Motor neuron (in vitro differentiated cells): Measurements from ENCODE around the gene CPNE9. TPM values are rescaled to one million over a fixed set of nuclear protein-coding genes. Genes with fewer than 3 reads are reported as not detected.
A peak's percentile ranks its signal among the peaks of the same experiment; 100 is the strongest.

Source experiments
- ATAC-seq, 8 experiments: fragments of 200-7000 bp; cut with Tn5 transposase; replicated peaks in 6 of 8; 2 replicates each; pipeline ENCODE4 v1.8.0; 2021; ENCODE audit warnings: mild to moderate bottlenecking in 8 of 8, moderate library complexity in 8 of 8
- H3K27ac ChIP-seq, 2 donors: fragments of 250-450 bp; sonication (Bioruptor Pico); 2 replicates each; pipeline ENCODE4 v1.9.0; 2021; ENCODE audit warnings: antibody characterized with exemption in 2 of 2, mild to moderate bottlenecking in 2 of 2, moderate library complexity in 1 of 2
- H3K4me1 ChIP-seq, 2 donors: fragments of 250-450 bp; sonication (Bioruptor Pico); replicated peaks in 1 of 2; 2 replicates each; pipeline ENCODE4 v1.6.1; 2021; ENCODE audit warnings: antibody characterized with exemption in 2 of 2, mild to moderate bottlenecking in 2 of 2, moderate library complexity in 1 of 2
- H3K4me3 ChIP-seq, 5 donors: fragments of 250-450 bp; sonication (Bioruptor Pico); 2 replicates each; pipeline ENCODE4 v1.9.0; 2021; ENCODE audit warnings: antibody characterized with exemption in 5 of 5, mild to moderate bottlenecking in 5 of 5, moderate library complexity in 4 of 5
- WGBS, 10 experiments: fragments of 450-650 bp; shearing (Covaris generic); methylation state at CpG; one replicate each; pipeline ENCODE4 v1.0.0; 2022; 5-methylcytosine and 5-hydroxymethylcytosine counted together
- in situ Hi-C, 9 experiments: fragments of 400-800 bp; cut with MboI; loops; one replicate each; pipeline ENCODE4 v1.15.0; 2021; ENCODE audit warnings: low sequenced_read_pairs in 9 of 9, low pct_unique_long_range_greater_than_20kb in 2 of 9; ENCODE audit not compliant: unreplicated experiment in 9 of 9
- total RNA-seq, 8 experiments: library from RNA; unstranded; fragments of 300-600 nt; gene quantifications; 2 replicates each; pipeline versions ENCODE4 v1.2.3 to v1.2.4, GENCODE V29; 2022

Gene CPNE9
- total RNA-seq, 8 experiments from 2014 or later, result 0.14 to 1.4 (median 0.36) TPM; not detected in 2

- Histone ChIP-seq H3K4me1 (peaks cover 5% of the 10 kb centered on the region in 2 donors), H3K27ac (no peak overlapping the region), H3K4me3 (no peak overlapping the region)
- in situ Hi-C loops, result no loop called here
- no peak for ATAC-seq
- 80 to 83% methylated on average over 1 to 2 of the region's 2 CpGs; no CpG with 5 or more reads in 8 of the 10 experiments for WGBS, 10 experiments
Measured at GRCh38 chr3:9691636-9692035, 12.0 kb upstream of the CPNE9 start.

DNA sequence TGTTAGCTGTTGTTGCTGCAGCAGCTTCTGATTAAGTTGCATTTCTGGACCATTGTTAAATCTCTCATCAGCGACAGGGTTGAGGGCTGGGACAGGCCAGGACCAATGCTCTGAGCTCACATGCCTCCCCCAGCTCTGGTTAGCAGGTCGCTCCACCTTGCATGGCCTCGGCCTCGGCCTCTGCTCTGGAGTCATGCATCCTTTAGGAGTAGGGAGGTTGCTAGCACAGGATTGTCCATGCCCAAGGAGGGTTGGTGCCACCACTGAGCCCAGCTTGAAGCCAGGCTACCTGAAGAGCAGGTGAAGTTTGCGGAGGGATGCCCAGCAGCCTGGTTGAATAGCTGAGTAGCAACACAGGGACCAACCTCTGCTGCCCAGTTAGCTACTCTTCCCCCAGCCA lies 11.2 kb upstream of the CPNE9 start:
- Histone ChIP-seq H3K27ac (no peak overlapping the region), H3K4me3 (no peak overlapping the region), H3K4me1 (peaks cover 5% of the 10 kb centered on the region in 2 donors)
- no peak for ATAC-seq
- in situ Hi-C loops, result no loop called here
- WGBS, 10 experiments, result 57 to 96% (median 85%) methylated on average over 1 to 4 of the region's 5 CpGs; no CpG with 5 or more reads in 4 of the 10 experiments

- ATAC-seq, result peak in 2 of 8 experiments; percentile 25
- Histone ChIP-seq H3K27ac (peak overlapping the region in 1 of 2 donors; percentile 47), H3K4me1 (peaks cover 5% of the 10 kb centered on the region in 2 donors), H3K4me3 (no peak overlapping the region)
- in situ Hi-C loops, result no loop called here
- 60 to 100% (median 81%) methylated on average over 1 to 4 of the region's 4 CpGs; no CpG with 5 or more reads in 4 of the 10 experiments for WGBS, 10 experiments
Measured at GRCh38 chr3:9695345-9695744, 8.3 kb upstream of the CPNE9 start.

DNA sequence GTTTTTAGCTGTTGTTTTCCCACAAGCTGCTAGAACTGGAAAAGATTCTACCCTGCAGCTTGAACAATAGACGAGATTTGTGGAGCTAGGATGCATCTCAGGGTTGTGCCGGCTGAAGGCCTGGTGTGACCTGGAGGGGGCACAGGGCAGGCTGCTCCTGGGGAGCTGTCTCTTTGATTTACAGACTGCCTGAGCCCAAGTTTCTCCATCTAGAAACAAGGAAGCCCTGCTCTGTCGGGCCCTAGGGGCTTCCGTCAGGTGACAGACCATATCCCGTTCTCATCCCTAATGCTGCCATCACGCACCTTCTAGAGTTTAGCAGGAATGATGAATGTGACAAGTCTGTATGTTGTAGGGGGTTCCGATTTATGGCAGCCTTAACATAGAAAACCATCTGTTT lies 7.9 kb upstream of the CPNE9 start:
- in situ Hi-C loops, result no loop called here
- Histone ChIP-seq H3K4me1 (peaks cover 5% of the 10 kb centered on the region in 2 donors), H3K4me3 (no peak overlapping the region), H3K27ac (no peak overlapping the region)
- peak in 3 of 8 experiments; percentile 52 to 74 (median 61) for ATAC-seq
- 57 to 100% (median 81%) methylated on average over 1 to 6 of the region's 7 CpGs; no CpG with 5 or more reads in 2 of the 10 experiments for WGBS, 10 experiments

DNA sequence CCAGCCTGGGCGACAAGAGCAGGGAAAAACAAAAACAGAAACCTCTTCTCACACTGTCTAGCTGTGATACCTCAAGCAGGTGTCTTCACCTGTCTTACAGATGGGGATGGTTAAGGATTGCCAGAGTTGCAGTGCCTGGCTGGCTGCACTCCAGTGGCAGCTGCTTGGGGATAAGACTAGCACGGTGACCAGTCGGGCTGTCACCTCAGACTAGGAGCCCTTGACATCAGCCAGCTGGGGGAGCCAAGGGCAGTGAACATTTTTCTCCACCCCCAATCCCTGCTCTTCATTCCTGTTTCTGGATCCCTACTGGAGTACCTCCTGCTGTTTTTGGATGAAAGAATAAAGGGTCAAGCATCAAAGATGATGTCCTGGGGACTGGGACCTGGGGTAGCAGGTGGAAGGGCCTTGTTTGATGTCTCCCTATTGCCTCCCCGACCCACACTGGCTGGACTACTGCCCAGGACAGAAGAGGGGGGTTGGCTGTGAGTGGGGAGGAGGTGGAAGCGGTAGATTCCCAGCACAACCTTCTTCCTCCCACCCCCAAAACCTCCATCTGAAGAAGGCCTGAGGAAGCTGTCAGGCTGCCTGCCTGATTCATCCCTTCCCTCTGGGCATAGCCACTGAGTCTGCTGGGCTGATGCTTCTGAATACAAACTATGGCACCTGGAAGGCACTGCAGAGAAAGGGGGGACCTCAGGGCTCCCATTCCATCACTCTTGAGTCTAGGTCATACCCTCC lies 7.0 kb upstream of the CPNE9 start:
- no peak overlapping the region for H3K27ac ChIP-seq
- no peak for ATAC-seq
- peaks cover 5% of the 10 kb centered on the region in 2 donors for H3K4me1 ChIP-seq
- no peak overlapping the region for H3K4me3 ChIP-seq
- in situ Hi-C loops, result no loop called here
- WGBS, 10 experiments, result 60 to 100% (median 85%) methylated on average over 1 to 3 of the region's 5 CpGs; no CpG with 5 or more reads in 6 of the 10 experiments

DNA sequence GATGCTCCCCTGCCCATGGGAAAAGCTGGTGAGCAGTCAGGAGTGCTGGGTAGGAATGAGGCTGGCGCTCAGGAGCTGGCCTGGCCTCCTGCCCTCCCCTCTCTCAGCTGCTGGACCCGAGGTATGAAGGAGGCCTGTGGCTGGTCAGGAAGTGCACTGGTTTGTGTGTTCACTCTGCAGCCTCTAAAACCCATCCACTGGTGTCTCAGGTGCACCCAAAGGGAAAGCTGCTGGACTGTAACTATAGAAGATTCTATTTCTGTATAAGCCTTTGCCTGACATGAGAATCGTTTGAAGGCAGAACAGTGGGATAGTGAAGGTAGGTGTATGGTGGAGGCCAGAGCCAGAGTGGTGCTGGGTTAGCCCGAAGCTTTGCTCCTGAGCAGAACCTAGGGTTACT lies 5.7 kb upstream of the CPNE9 start:
- in situ Hi-C loops, result no loop called here
- Histone ChIP-seq H3K4me1 (peaks cover 5% of the 10 kb centered on the region in 2 donors), H3K4me3 (no peak overlapping the region), H3K27ac (no peak overlapping the region)
- WGBS, 10 experiments, result 79 to 100% (median 90%) methylated on average over 1 to 2 of the region's 4 CpGs; no CpG with 5 or more reads in 5 of the 10 experiments
- ATAC-seq, result no peak

DNA sequence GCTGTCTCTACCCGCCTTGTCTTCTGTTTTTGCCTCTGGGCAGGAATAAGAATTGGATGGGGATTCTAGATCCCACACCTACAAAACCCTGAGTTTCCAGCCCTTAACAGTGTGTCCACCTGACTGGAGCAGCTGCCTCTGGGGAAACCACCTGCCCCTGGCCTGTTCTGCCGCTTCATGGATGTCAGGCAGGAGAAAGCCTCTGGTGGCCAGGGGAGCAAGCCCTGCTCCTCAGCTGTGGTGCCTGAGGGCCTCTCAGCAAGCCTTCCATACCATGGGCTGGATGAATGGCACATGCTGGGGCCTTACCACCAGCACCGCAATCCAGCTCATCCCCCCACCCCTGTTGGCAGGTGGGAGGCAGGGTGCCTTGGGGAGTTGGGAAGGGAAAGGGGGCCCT lies 5.3 kb upstream of the CPNE9 start:
- Histone ChIP-seq H3K4me1 (peaks cover 5% of the 10 kb centered on the region in 2 donors), H3K4me3 (no peak overlapping the region), H3K27ac (no peak overlapping the region)
- WGBS, 10 experiments, result 100% methylated on average over 1 of the region's 3 CpGs; no CpG with 5 or more reads in 7 of the 10 experiments
- in situ Hi-C loops, result no loop called here
- no peak for ATAC-seq

DNA sequence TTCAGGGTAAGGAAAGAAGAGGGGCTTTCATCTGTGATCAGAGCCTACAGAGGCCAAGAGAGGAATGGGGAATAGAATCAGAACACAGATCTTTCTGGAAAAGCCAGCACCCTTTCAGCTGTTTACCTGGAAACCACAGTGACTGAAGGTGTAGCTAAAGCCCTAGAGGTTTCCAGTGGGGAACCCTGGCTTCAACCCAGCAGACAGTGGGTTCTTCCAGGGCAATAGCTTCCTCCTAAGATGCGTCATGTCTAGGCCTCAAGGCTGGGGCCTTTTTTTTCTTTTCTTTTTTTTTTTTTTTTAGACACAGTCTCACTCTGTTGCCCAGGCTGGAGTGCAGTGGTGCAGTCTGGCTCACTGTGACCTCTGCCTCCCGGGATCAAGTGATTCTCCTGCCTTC lies 3.1 kb upstream of the CPNE9 start:
- no peak for ATAC-seq
- WGBS, 10 experiments, result 83 to 100% (median 100%) methylated on average over 1 to 2 of the region's 2 CpGs; no CpG with 5 or more reads in 5 of the 10 experiments
- Histone ChIP-seq H3K27ac (no peak overlapping the region), H3K4me1 (peaks cover 0 to 5% of the 10 kb centered on the region in 2 donors), H3K4me3 (no peak overlapping the region)
- in situ Hi-C loops, result no loop called here

DNA sequence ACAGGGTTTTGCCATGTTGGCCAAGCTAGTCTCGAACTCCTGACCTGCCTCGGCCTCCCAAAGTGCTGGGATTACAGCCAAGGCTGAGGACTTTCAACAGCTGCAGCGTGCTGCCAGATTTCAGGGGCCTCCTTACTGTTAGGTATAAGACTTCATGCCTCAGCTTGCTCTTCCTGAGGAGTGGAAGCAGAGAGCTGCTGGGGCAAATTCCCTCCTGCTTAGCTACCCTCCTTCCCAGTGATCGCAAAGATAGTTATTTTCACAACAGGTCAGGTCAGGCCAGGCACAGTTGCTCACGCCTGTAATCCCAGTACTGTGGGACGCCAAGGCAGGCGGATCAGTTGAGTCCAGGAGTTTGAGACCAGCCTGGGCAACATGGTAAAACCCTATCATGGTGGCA lies 2.6 kb upstream of the CPNE9 start:
- in situ Hi-C loops, result no loop called here
- Histone ChIP-seq H3K4me1 (peaks cover 0 to 5% of the 10 kb centered on the region in 2 donors), H3K27ac (no peak overlapping the region), H3K4me3 (no peak overlapping the region)
- WGBS, 10 experiments, result 76 to 100% (median 93%) methylated on average over 2 to 7 of the region's 7 CpGs; no CpG with 5 or more reads in 2 of the 10 experiments
- no peak for ATAC-seq

GRCh38 chr3:9701711-9702110 lies 1.9 kb upstream of the CPNE9 start:
- in situ Hi-C loops, result no loop called here
- Histone ChIP-seq H3K27ac (no peak overlapping the region), H3K4me3 (no peak overlapping the region), H3K4me1 (peaks cover 0 to 5% of the 10 kb centered on the region in 2 donors)
- 74 to 100% (median 92%) methylated on average over 1 to 5 of the region's 10 CpGs; no CpG with 5 or more reads in 3 of the 10 experiments for WGBS, 10 experiments
- ATAC-seq, result no peak

DNA sequence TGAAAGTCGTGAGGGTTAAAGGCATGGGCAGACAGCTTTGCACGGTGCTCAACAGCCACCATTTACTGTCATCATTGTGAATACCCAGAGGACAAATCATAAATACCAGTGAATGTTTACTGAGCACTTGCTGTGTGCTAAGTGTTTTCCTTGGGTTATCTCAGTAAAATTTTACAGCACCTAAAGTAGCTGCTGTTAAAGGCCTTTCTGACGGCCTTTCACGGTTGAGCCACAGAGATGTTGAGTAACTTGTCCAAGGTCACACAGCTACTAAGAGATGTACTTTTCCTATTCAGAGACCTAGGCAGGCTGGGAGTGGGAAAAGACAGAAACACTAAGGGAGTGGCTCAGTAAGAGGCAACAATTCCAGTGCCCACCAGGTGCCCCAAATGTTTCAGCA lies 393 bp upstream of the CPNE9 start:
- 70 to 100% (median 85%) methylated on average over 1 to 4 of the region's 4 CpGs; no CpG with 5 or more reads in 2 of the 10 experiments for WGBS, 10 experiments
- no peak for ATAC-seq
- Histone ChIP-seq H3K4me3 (peak overlapping the region in 3 of 5 donors; percentile 28 to 35 (median 34)), H3K27ac (no peak overlapping the region), H3K4me1 (peaks cover 0 to 5% of the 10 kb centered on the region in 2 donors)
- in situ Hi-C loops, result no loop called here

DNA sequence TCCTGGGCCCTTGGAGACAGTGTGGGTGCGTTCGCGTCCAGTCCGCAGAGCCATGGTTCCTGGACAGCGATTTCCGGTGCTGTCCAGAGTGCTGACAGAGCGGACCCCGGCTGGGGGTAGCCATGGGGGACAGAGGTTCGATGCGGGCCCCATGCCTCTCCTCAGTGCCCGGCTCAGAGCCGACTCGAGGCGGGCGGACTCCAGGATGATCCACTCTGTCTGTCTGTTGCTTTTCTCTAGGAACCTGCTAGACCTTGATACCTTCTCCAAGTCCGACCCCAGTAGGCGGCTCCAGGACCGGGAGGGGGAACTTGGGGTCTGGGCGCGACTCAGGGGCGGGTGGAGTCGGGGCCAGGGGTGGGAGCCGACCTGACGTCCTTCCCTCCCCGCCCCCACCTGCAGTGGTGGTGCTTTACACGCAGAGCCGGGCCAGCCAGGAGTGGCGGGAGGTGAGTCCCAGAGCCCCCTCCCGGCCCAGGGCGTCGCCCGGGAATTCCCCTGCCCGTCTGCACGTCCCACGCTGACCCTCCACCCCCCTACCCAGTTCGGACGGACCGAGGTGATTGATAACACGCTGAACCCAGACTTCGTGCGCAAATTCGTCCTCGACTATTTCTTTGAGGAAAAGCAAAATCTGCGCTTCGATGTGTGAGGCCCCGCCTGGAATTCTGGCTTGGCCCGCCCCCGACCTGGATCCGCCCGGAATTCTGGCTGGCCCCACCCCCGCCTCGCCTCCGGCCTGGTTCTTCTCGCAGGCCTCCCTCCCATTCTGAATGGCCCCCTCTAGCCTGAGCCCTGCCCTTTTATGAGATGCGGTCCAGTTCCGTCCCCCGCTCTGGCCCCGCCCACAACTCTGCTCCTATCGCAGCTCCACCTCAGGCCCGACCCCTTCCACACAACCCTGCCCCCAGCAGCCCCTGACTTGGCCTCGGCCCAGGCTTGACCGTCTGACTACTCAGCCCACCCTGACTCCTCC lies 1.0 kb downstream of the CPNE9 start:
- peak overlapping the region; percentile 24 to 35 (median 28) for H3K4me3 ChIP-seq
- peaks cover 0 to 5% of the 10 kb centered on the region in 2 donors for H3K4me1 ChIP-seq
- in situ Hi-C loops, result no loop called here
- 0 to 3% (median 2%) methylated on average over 3 to 7 of the region's 62 CpGs; no CpG with 5 or more reads in 7 of the 10 experiments for WGBS, 10 experiments
- no peak overlapping the region for H3K27ac ChIP-seq
- ATAC-seq, result peak; percentile 67 to 80 (median 72)
